Measurements from ENCODE around the gene ELF3. TPM values are rescaled to one million over a fixed set of nuclear protein-coding genes. Genes with fewer than 3 reads are reported as not detected.

Gene ELF3
- total RNA-seq = 0.18 and 0.28 TPM in 2 replicates

GRCh38 chr1:202010180-202011015 is at the start of gene ELF3:
Gene ELF3, plus strand, starts transcription at chr1:202010587. Its CDS starts 550 bp downstream, at chr1:202011137.

GRCh38 chr1:201982623-201983379 is 27.6 kb upstream of the ELF3 start, which contains the start of gene RNPEP:
Gene RNPEP, plus strand, starts transcription at chr1:201982648. Its CDS starts 19 bp downstream, at chr1:201982667.

Other genes with a start within 250 kb of the ELF3 start
- 12.8 and 15.4 TPM in 2 replicates for gene IPO9, start 181.4 kb upstream of the ELF3 start, total RNA-seq
- gene SHISA4, start 121.7 kb upstream of the ELF3 start, total RNA-seq = 16.1 and 20.3 TPM in 2 replicates
- 12.7 and 29.1 TPM in 2 replicates for gene LMOD1, start 64.0 kb upstream of the ELF3 start, total RNA-seq
- 62.3 and 70.2 TPM in 2 replicates for gene TIMM17A, start 55.1 kb upstream of the ELF3 start, total RNA-seq
- 57.5 and 63.7 TPM in 2 replicates for gene RNPEP, start 27.9 kb upstream of the ELF3 start, total RNA-seq
- under 0.01 TPM in 1 of 2 replicates, not detected in the other for gene GPR37L1, start 112.3 kb downstream of the ELF3 start, total RNA-seq
- gene ARL8A, start 134.2 kb downstream of the ELF3 start, total RNA-seq = 17.4 and 19.8 TPM in 2 replicates
- gene PTPN7, start 150.0 kb downstream of the ELF3 start, total RNA-seq = not detected in 2 replicates
- not detected in 2 replicates for gene LGR6, start 183.2 kb downstream of the ELF3 start, total RNA-seq